Upper lobe of right lung (tissue), 1 donor: Measurements from ENCODE around the gene PMP22. TPM values are rescaled to one million over a fixed set of nuclear protein-coding genes. Genes with fewer than 3 reads are reported as not detected.
"Not testable (repeated sequence)": the region's sequence is repeated elsewhere in the genome, so short reads cannot be mapped to it uniquely, and the experiment has no call there.

ENCODE experiments used
- ATAC-seq: fragments of 200-7000 bp; cut with Tn5 transposase; one replicate; pipeline ENCODE4 v1.9.1; 2020; ENCODE audit warnings: mild to moderate bottlenecking, moderate library complexity
- DNase-seq: peaks from one replicate; pipeline ENCODE4 v3.0.0-alpha.2; 2020
- H3K27ac ChIP-seq: fragments of 200-600 bp; one replicate; pipeline ENCODE4 v1.8.0; 2022
- H3K27me3 ChIP-seq: fragments of 200-600 bp; one replicate; pipeline ENCODE4 v1.8.0; 2022; ENCODE audit warnings: mild to moderate bottlenecking
- H3K36me3 ChIP-seq: fragments of 200-600 bp; one replicate; pipeline ENCODE4 v1.8.0; 2022
- H3K4me1 ChIP-seq: fragments of 200-600 bp; one replicate; pipeline ENCODE4 v1.8.0; 2022
- H3K4me3 ChIP-seq: fragments of 200-600 bp; one replicate; pipeline ENCODE4 v1.8.0; 2022; ENCODE audit warnings: mild to moderate bottlenecking
- H3K9me3 ChIP-seq: fragments of 200-600 bp; one replicate; pipeline ENCODE4 v1.8.0; 2022
- intact Hi-C: fragments of 100-400 bp; cut with DNase I; formaldehyde crosslinking; loops from one replicate; pipeline ENCODE4 v1.11.0; 2022
- total RNA-seq: library from RNA; stranded (reverse); fragmentation: NEBNext Ultra II Directional; extraction: Animal tissue kit (Norgen Biotek cat#: 25700); gene quantifications from one replicate; pipeline ENCODE4 v1.2.1, GENCODE V29; 2021
- TF ChIP-seq, protein P1 (sequence below): fragments of 200-600 bp; IDR thresholded peaks from one replicate; pipeline ENCODE4 v1.8.0; 2022; ENCODE audit warnings: antibody characterized with exemption
- donor health status: DM: no; HTN: yes; CAD: no; lungs with severe emphysema.

Gene PMP22
- total RNA-seq, 1 donor from 2014 or later = 157 TPM

DNA sequence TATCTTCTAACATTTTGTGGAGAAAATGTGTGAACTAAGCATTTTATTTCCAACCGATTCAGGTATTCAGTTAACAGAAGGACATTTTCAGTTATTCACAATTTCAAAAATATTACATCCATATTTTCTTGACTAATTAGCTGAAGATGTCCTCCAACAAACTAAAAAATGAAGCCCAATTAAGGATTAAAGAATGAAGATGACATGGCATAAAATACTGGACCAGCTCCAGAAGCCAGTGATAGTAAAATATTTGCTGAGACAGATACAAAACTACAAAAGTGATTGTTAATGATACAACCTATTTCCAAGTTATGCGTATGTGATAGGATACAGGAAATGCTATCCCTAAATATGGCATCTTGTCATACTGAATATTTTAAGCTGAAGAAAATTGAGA lies 48.6 kb downstream of the PMP22 start:
- no peaks in the 10 kb centered on the region for H3K27me3 ChIP-seq
- no peak overlapping the region for H3K27ac ChIP-seq
- intact Hi-C loops = no loop called here
- DNase-seq = no peak
- H3K4me3 ChIP-seq = no peak overlapping the region
- no peaks in the 10 kb centered on the region for H3K4me1 ChIP-seq
- no peaks in the 10 kb centered on the region for H3K9me3 ChIP-seq
- ATAC-seq = no peak
- TF ChIP-seq, protein P1, sequence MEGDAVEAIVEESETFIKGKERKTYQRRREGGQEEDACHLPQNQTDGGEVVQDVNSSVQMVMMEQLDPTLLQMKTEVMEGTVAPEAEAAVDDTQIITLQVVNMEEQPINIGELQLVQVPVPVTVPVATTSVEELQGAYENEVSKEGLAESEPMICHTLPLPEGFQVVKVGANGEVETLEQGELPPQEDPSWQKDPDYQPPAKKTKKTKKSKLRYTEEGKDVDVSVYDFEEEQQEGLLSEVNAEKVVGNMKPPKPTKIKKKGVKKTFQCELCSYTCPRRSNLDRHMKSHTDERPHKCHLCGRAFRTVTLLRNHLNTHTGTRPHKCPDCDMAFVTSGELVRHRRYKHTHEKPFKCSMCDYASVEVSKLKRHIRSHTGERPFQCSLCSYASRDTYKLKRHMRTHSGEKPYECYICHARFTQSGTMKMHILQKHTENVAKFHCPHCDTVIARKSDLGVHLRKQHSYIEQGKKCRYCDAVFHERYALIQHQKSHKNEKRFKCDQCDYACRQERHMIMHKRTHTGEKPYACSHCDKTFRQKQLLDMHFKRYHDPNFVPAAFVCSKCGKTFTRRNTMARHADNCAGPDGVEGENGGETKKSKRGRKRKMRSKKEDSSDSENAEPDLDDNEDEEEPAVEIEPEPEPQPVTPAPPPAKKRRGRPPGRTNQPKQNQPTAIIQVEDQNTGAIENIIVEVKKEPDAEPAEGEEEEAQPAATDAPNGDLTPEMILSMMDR = no peak
- H3K36me3 ChIP-seq = no peaks in the 10 kb centered on the region

DNA sequence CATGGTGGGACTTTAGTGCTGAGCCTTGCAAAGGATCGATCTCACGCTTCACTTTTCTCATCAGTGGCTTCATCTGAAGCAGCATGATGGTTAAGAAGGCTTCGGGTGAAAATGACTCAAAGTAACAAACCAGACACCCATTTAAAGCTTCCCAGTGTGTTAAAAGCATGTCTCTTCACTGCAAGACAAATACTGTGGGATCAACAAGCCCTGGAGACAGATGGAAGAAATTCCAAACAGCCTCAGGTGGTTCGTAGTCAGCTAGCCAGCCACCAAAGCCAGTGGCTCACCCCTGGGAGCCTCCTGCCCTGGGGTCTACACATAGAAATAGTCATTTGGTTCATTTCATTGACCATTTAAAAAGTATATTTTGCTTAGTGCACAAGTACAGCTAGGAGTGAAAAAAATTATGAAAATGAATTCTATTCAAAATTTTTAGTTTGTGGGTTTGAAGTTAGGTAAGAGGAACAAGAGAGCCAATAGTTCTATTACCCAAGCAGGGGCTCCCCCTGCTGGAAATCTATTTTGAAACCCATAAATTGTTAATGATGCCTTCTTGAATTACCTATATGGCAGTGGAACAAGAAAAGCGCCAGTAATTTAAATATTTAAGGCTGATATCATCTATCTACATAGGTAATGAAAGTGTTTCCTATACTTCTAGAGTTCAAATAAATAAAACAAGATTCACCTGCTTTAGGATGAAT lies 51.6 kb downstream of the PMP22 start:
- H3K27me3 ChIP-seq = no peaks in the 10 kb centered on the region
- ATAC-seq (no peak), DNase-seq (no peak)
- H3K4me3 ChIP-seq = no peak overlapping the region
- no peaks in the 10 kb centered on the region for H3K9me3 ChIP-seq
- TF ChIP-seq, protein P1 = peak; percentile 42
- no peak overlapping the region for H3K27ac ChIP-seq
- no peaks in the 10 kb centered on the region for H3K4me1 ChIP-seq
- H3K36me3 ChIP-seq = no peaks in the 10 kb centered on the region
- intact Hi-C loops = no loop called here

DNA sequence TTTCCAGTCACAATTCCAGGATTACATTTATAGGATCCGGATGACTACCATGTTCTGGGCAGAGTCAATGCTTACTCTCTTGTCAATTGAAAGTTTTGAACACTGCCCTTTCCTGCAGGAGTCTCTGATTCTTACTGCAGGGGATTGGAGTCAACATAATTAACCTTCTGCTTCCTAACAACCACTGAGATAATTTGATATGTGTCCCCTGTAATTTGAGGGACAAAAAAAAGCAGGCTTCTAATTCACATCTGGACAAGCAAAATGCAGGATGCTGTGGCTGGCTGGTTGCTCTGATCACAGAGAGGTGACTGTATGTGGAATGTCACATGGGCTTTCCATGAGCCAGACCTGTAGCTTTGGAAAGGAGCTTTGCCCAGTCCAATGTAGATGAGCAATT lies 54.9 kb downstream of the PMP22 start:
- ATAC-seq (no peak), DNase-seq (no peak)
- no peak overlapping the region for H3K4me3 ChIP-seq
- no peaks in the 10 kb centered on the region for H3K4me1 ChIP-seq
- H3K9me3 ChIP-seq = no peaks in the 10 kb centered on the region
- no peaks in the 10 kb centered on the region for H3K27me3 ChIP-seq
- no peaks in the 10 kb centered on the region for H3K36me3 ChIP-seq
- intact Hi-C loops = no loop called here
- TF ChIP-seq, protein P1 = no peak
- no peak overlapping the region for H3K27ac ChIP-seq

DNA sequence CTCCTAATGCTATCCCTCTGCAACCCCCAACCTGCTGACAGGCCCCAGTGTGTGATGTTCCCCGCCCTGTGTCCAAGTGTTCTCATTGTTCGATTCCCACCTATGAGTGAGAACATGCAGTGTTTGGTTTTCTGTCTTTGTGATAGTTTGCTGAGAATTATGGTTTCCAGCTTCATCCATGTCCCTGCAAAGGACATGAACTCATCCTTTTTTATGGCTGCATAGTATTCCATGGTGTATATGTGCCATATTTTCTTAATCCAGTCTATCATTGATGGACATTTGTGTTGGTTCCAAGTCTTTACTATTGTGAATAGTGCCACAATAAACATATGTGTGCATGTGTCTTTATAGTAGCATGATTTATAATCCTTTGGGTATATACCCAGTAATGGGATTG lies 62.1 kb downstream of the PMP22 start:
- H3K9me3 ChIP-seq, H3K4me1 ChIP-seq, ATAC-seq, DNase-seq, H3K27me3 ChIP-seq, H3K27ac ChIP-seq, intact Hi-C loops, H3K4me3 ChIP-seq, H3K36me3 ChIP-seq: not testable (repeated sequence)

DNA sequence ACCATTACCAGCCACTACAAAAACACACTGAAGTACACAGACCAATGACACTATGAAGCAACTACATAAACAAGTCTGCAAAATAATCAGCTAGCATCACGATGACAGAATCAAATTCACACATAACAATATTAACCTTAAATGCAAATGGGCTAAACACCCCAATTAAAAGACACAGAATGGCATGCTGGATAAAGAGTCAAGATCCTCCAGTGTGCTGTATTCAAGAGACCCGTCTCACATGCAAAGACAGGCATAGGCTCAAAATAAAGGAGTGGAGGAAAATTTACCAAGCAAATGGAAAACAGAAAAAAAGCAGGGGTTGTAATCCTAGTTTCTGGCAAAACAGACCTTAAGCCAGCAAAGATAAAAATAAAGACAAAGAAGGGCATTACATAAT lies 64.6 kb downstream of the PMP22 start:
- H3K4me1 ChIP-seq, H3K4me3 ChIP-seq, H3K27ac ChIP-seq, H3K9me3 ChIP-seq, intact Hi-C loops, DNase-seq, H3K27me3 ChIP-seq, H3K36me3 ChIP-seq, ATAC-seq: not testable (repeated sequence)

DNA sequence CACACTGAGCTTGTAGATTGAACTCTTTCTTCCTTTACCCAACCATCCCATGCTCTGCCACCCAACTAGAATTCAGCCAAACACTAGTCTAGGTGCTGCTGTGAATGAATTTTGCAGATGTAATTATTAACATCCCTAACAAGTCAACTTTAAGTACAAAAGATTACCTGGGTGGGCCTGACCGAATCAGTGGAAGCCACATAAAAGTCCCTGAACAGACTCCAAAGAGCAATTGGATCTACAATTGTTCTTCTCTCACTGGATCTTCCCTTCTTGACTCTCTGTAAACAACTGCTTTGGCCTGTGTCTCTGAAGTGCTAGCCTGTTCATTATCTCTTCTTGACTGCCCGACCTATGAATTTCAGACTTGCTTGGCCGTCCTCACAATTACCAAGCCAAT lies 67.9 kb downstream of the PMP22 start:
- no peaks in the 10 kb centered on the region for H3K27me3 ChIP-seq
- no peak overlapping the region for H3K4me3 ChIP-seq

More for the DNA sequence above, 67.9 kb downstream of the PMP22 start:
- Histone ChIP-seq H3K36me3 (no peaks in the 10 kb centered on the region), H3K4me1 (no peaks in the 10 kb centered on the region), H3K27ac (no peak overlapping the region), H3K9me3 (peaks cover 5% of the 10 kb centered on the region)
- no peak for DNase-seq
- ATAC-seq = no peak
- TF ChIP-seq, protein P1 = no peak
- intact Hi-C loops = no loop called here
